Stimulated activated CD4-positive, alpha-beta T cell treated with anti-CD3 and anti-CD28 coated beads, TNF-alpha, amount 100 ng/mL, for 48 hours (primary cell): ENCODE data around the gene MRPS9.

Experiments used
- DNase-seq, 3 donors: peaks; one replicate each; pipeline ENCODE4 v3.0.0-alpha.2; 2020; ENCODE audit warnings: low read depth in 3 of 3

MRPS9 gene

GRCh38 chr2:105118960-105119359 lies 81.1 kb downstream of the MRPS9 start:
- no peak for DNase-seq

GRCh38 chr2:105121434-105121833 lies 83.6 kb downstream of the MRPS9 start:
- no peak for DNase-seq

DNA sequence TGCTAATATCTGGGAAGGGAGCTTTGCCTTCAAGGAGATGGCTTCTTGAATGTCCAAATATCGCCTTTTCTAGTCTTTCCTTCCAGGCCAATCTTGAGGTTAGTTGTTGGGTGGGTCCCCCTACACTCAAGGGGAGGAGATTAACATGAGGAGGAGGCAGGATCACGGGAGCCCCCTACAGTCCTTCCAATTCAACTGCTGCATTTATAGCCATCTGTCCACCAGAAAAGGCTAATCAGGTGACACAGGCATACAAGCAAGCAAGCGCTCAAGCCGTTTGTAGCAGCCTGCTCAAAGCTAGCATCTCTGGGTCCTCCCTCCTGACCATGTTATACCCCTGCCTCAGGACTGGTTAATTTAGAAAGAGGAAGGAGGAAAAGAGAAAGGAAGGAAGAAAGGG lies 87.6 kb downstream of the MRPS9 start:
- DNase-seq: no peak

DNA sequence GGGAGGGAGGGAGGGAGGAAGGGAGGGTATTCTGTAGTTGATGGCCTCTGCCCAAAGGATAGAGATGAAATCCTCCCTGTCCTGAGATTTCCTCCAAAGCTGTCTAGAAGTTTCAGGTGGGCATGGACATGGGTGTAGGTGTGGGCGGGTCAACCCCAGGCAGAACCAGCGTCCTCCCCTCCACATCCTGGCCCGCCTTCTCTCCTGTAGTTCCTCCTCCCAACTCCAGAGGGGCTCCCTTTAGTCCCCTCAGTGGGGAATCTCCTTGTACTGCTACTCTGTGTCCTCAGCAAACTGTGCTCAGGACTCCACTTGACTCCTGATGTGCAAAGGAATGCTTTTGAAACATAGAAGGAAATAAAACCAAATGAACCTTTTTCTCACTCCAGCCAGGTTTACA lies 88.1 kb downstream of the MRPS9 start:
- DNase-seq: no peak

DNA sequence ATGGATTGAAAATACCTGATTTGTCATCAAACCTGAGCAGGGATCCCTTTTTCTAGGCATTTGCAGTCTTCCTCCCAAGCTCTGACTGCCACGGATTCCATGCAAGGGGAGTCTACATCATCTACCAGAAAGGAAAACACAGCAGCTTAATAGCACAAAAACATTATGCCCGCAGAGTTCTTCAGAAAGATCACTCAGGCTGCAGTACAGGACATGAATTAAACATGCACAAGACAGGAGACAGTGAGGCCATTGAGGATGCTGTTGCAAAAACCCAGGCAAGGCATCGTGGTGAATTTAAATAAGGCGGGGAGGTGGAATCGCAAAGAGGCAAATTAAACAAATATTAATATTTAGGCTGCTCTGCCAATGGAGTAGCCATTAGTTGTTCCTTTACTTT lies 88.5 kb downstream of the MRPS9 start:
- no peak for DNase-seq

GRCh38 chr2:105127289-105127915 lies 89.5 kb downstream of the MRPS9 start:
- no peak for DNase-seq

DNA sequence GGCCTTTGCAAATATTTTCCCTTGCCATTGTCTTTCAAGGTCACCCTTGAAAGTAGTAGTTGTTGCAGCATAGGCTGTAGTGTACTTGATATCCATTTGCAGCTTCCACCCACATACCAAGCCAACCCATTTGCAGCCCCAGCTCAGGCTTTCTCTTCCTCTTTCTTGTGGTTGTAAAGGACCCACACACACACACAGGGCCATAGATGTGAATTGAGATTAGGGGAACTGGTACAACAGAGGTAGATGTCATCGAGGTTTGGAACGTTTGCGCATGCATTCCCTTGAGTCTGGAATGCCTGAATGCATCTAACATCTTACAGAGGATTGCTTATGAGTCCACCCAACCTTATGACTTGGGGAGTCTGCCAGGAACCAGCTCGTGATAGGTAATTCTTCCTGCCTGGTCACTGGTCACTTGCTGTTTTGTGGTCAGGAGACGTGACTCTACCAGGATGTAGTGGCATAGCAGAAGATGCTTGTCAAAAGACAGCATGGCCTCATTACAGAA lies 91.9 kb downstream of the MRPS9 start:
- DNase-seq: no peak

GRCh38 chr2:105130546-105130945 lies 92.7 kb downstream of the MRPS9 start:
- no peak for DNase-seq

DNA sequence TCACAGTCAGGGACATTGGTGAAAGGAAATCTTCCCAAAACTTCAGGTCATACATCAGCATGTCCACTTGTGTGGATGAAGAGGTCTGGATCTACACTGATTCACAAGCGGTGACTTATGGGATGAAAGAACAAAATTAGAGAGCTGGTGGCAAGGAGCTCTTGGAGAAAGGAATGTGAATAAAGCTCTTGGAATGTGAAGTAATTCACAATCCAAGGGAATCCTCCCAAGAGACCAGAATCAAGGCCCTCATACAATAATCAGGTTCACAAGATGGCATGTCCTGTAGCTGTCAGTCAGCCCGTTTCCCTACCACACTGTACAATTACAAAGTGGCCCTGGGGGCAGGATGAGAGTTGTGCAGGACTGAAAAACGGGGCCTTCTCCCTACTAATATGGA lies 96.2 kb downstream of the MRPS9 start:
- no peak for DNase-seq

DNA sequence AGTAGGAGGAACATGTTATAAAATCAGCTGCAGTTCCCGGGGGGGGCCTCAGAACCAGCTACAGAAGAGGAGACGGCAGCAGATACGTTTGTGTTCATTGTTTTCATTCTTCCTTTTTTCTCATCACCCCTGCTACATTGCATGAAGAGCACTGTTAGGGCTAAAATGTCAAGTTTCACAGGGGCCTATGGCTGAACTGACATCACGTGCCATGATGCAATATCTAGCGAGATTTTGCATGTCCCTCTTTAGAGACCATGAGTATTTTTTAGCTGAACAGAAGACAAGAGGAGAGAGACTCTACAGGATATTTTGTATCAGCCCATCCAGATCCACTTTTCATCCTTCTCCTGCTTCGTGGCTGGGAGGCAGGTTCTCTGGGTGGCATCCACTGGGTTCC lies 97.6 kb downstream of the MRPS9 start:
- no peak for DNase-seq

DNA sequence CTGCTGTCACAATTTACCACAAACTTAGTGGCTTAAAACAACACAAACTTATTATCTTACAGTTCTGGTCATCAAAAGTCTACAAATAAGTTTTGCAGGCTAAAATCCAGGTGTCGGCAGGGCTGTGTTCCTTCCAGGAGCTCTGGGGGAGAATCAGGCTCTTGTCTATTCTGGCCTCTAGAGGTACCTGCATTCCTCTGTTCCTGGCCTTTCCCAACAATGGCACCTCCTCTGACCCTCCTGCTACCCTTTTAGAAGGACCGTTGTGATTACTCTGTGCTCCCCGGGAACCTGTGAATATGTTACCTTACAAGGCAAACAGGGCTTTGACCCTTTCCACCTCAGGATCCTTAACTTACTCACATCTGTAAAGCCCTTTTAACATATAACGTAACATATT lies 98.5 kb downstream of the MRPS9 start:
- no peak for DNase-seq

- no peak for DNase-seq
Observed at GRCh38 chr2:105138643-105139042, 100.8 kb downstream of the MRPS9 start.

GRCh38 chr2:105139556-105140239 lies 101.8 kb downstream of the MRPS9 start:
- no peak for DNase-seq

DNA sequence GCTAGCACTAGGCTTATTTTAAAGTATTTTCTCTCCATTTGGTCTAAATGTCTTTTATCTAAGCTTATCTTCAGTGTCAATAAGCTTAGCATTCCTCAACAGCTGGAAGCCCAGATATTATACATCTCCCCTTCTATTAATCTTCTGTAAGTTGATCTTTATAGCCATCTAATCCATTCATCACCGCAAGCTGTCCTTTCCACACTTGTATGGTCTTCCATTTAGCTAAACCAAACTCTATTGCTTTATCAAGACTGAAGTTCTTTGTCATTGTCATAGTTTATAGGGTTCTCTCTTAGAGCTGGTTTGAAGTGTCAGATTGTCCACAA lies 102.3 kb downstream of the MRPS9 start:
- no peak for DNase-seq

- DNase-seq: no peak
Observed at GRCh38 chr2:105141099-105141614, 103.3 kb downstream of the MRPS9 start.

- DNase-seq: no peak
Observed at GRCh38 chr2:105142239-105142638, 104.4 kb downstream of the MRPS9 start.

GRCh38 chr2:105143094-105143466 lies 105.2 kb downstream of the MRPS9 start:
- DNase-seq: no peak

DNA sequence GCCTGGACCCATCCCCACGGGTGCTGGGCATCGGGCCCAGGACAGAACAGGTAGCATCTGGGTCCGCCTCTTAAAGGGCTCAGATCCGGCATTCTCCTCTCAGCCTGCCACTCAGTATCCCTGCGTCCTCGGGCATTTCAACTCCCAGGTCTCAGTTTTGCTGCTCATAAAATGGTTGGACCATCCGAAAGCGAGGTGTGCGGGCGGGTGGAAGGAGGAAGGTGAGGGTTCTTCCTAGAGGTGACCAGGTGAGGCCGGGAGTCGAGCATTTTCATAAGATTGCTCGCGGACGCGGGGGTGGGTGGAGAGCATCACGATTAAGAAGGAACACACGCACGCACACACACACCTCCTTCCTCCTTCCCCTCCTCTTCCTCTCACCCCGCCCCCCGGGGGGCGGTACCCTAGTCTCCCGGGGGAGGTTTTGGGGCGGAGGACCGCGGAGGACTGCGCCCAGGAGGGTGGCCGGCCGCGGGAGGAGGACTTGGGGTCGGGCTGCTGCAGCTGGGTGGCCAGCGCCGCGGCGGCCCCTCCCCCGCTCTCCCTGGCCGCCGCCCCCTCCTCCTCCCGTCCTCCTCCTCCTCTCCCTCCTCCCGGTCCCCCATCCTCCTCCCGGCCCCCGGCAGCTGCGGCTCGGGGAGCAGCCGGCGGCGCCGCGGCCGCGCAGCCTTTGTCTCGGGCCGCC lies 105.7 kb downstream of the MRPS9 start:
- DNase-seq: peak in 1 of 3 donors; percentile 23

DNA sequence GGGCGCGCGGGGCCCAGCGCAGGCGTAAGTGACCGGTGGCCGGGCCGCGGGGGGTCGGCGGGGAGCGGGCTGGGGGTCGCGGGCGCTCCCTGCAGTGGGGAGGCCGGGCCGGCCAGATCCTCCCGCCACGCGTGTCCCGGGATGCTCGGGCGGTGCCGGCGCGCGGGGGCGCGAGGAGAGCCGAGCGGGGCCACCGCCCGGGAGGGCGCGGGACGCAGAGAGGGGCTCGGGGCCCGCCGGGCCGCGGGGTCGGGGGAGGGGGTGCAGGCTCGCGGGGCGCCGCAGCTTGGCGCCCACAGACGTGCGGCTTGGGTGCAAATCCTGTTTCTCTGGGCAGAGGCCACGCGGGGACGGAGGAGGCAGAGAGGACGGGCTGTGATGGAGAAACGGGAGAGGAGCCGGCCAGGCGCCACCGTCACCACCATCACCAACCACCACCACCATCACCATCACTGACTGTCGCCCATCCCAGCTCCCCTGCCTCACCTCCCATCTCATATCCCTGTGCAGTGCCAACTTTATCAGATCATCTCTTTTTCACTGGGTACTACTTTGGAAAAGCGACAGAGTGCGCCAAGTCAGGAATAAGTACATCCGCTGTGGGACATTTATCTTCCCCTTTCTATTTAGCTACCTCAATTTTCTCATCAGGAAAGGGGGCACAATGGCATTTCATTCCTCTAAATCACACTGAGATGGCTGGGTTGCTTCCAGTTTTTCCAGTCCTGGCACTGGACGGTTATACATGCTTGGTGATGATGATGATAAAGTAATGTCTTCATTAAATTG lies 106.5 kb downstream of the MRPS9 start:
- no peak for DNase-seq

DNA sequence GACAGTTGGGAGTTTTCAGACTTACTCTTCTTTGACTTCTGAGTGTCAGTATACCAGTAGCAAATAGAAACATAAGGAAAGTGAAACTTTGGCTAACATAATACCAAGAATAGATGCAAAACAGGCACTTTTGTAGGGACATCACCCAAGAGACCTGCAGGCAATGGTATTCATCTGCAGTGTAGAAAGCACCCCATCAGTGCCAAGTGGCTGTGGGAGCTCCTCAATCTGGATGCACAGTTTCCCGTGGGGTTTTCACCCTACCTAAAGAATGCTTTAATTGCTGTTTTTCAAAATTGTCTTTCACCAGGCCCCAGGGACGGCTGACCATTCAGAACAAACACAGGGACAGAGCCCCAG lies 107.1 kb downstream of the MRPS9 start:
- no peak for DNase-seq

- DNase-seq: no peak
Observed at GRCh38 chr2:105149272-105149671, 111.4 kb downstream of the MRPS9 start.
